Diencephalon (tissue), 1 donor: Measurements from ENCODE around the gene NELFE. TPM values are rescaled to one million over a fixed set of nuclear protein-coding genes. Genes with fewer than 3 reads are reported as not detected.

ENCODE experiments used
- small RNA-seq: library from RNA; depleted of rRNA; stranded (forward); fragments of <200 nt; gene quantifications from one replicate; pipeline ENCODE3, GENCODE V24; 2014
- total RNA-seq: library from RNA; depleted of rRNA; stranded (reverse); fragments of >200 nt; gene quantifications from one replicate; pipeline ENCODE4 v1.2.3, GENCODE V29; 2014

The NELFE gene, protein sequence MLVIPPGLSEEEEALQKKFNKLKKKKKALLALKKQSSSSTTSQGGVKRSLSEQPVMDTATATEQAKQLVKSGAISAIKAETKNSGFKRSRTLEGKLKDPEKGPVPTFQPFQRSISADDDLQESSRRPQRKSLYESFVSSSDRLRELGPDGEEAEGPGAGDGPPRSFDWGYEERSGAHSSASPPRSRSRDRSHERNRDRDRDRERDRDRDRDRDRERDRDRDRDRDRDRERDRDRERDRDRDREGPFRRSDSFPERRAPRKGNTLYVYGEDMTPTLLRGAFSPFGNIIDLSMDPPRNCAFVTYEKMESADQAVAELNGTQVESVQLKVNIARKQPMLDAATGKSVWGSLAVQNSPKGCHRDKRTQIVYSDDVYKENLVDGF
- total RNA-seq: 47.5 TPM

DNA sequence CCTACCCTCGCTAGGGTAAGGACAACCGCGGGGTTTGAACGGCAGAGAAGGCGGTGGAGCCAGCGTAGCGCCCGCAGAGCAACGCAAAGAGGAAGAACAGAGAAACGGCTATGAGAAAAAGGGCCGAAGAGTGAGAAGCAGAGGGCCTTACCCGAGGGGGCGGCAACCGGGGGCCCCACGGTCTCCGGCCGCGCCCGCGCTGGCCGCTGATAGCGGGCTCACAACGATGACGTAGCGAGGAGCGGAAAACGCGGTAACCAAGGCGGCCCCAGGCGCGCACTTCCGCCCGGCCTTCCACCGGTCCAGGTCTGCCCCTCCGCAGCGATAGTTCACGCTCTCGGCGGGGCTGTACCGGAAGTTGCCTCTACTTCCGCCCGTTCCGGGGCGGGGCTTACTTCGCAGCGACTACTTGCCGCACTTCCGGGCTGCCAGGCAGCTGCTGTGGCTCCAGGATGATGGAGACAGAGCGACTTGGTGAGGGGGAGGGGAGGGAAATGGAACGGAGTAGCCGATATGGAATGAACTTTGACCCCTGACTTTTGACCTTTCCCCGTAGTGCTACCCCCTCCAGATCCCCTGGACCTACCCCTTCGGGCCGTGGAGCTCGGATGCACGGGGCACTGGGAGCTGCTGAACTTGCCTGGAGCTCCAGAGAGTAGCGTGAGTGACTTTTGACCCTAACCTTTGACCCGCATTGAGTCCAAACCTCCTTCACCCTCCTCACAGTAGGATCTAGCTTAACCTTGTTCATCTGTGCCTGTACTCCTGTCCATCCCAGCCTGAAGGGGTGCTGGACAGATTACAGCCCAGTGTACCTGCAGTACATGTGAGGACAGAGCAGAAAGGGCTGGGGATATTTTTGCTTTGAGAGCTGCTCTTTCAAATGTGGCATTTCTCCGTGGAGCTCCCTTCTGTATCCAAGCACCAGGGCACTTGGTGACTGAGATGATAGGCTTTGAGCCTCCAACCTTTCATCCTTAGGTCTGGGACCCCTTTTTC, at the start of gene NELFE, which contains the start of gene SKIC2:
Gene NELFE, minus strand, starts transcription at position 231 of the 999 bp plus-strand sequence. CDS start 525 bp downstream, outside the sequence.
Gene SKIC2, plus strand, starts transcription at position 435 of the 999 bp plus-strand sequence. Its CDS starts 18 bp downstream, at position 453.

DNA sequence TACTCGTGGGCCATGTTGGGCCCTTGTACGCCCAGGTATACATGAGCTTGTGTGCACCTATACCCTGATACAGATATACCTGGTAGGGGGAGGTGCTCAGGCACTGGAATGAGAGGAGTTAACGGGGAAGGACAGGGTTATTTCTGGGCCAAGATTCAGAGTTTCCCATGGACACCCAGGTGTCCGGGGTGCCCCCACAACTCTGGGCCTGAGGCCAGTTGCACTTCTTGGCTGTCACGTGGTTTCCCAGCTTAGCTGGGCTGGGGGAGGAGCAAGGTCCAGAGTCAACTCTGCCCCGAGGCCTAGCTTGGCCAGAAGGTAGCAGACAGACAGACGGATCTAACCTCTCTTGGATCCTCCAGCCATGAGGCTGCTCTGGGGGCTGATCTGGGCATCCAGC, 23.0 kb upstream of the NELFE start, which contains the start of gene C4A:
Gene C4A, plus strand, starts transcription at position 314 of the 400 bp plus-strand sequence. Its CDS starts 51 bp downstream, at position 365.

DNA sequence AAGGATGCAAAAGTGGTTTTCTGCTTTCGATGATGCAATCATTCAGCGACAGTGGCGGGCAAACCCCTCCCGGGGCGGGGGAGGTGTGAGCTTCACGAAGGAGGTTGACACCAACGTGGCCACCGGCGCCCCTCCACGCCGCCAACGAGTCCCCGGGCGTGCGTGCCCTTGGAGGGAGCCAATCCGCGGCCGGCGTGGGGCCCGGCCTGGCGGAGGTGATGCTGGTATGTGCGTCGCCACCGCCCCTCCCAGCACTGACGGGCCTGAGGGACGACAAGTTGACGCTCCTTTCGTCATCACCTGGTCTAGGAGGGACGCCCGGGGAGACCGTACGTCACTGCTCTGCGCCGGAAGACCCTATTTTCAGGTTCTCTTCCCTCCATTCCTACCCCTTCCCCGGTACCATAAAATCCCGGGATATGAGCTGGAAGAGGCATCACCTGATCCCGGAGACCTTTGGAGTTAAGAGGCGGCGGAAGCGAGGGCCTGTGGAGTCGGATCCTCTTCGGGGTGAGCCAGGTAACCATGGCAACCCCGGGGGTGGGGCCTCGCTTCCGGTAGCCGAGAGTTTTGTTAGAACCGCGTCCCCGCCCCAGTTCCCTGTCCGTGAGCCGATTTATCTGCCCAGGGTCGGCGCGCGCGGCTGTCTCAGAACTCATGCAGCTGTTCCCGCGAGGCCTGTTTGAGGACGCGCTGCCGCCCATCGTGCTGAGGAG, 13.4 kb upstream of the NELFE start, which contains the start of gene DXO:
Gene DXO, minus strand, starts transcription at position 146 of the 716 bp plus-strand sequence. CDS start 463 bp downstream, outside the sequence.

DNA sequence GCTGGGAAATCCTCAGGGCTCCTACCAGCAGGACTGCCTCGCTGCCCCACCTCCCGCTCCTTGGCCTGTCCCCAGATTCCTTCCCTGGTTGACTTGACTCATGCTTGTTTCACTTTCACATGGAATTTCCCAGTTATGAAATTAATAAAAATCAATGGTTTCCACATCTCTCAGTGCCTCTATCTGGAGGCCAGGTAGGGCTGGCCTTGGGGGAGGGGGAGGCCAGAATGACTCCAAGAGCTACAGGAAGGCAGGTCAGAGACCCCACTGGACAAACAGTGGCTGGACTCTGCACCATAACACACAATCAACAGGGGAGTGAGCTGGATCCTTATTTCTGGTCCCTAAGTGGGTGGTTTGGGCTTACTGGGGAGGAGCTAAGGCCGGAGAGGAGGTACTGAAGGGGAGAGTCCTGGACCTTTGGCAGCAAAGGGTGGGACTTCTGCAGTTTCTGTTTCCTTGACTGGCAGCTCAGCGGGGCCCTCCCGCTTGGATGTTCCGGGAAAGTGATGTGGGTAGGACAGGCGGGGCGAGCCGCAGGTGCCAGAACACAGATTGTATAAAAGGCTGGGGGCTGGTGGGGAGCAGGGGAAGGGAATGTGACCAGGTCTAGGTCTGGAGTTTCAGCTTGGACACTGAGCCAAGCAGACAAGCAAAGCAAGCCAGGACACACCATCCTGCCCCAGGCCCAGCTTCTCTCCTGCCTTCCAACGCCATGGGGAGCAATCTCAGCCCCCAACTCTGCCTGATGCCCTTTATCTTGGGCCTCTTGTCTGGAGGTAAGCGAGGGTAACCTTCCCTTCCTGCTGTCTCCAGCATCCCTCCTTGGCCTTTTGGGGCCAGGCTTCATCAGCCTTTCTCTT, 13.0 kb downstream of the NELFE start, which contains the start of gene CFB:
Gene CFB, plus strand, starts transcription at position 589 of the 863 bp plus-strand sequence. Its CDS starts 127 bp downstream, at position 716.

DNA sequence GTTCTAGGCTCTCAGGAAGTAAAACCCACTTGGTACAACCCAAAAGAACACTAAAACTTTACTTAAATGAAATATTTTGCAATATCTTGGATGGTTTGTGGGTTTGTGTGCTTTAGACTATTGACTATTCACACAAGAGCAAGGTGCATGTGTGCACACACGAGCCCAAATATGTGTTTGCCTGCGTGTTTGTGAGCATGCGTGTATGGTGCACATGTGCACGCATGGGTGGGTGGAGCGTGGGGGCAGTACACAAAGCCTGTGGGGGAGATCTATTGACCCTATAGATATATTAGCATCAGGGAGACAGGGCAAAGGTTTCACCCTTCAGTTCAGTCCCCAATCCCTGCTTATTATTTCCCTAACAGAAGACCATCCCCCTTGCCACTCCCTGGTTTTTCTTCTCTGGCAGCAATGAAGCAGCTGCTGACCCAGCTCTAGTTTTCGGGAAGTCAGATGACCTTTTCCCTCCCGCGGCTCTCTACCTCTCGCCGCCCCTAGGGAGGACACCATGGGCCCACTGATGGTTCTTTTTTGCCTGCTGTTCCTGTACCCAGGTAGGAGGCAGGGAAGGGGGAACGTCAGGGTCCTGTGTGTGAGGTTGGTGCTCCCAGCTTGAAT, 31.4 kb downstream of the NELFE start, which contains the start of gene C2:
Gene C2, plus strand, starts transcription at position 476 of the 621 bp plus-strand sequence. Its CDS starts 36 bp downstream, at position 512.

Small RNAs within 50 kb of the gene (small RNA-seq; reads per million reads assigned to genes)
- gene AL645922.1: not detected

Other genes starting within 250 kb of the NELFE start
- gene LY6G6D, start 243.6 kb downstream of the NELFE start, total RNA-seq: not detected
- gene LY6G6C, start 237.2 kb downstream of the NELFE start, total RNA-seq: not detected
- not detected for gene MPIG6B, start 235.6 kb downstream of the NELFE start, total RNA-seq
- 86.3 TPM for gene DDAH2, start 229.7 kb downstream of the NELFE start, total RNA-seq
- gene CLIC1, start 222.4 kb downstream of the NELFE start, total RNA-seq: 44.1 TPM
- 8.8 TPM for gene MSH5, start 219.0 kb downstream of the NELFE start, total RNA-seq
- gene SAPCD1, start 196.3 kb downstream of the NELFE start, total RNA-seq: 2.1 TPM
- gene VWA7, start 181.6 kb downstream of the NELFE start, total RNA-seq: 0.69 TPM
- 36.0 TPM for gene VARS1, start 163.2 kb downstream of the NELFE start, total RNA-seq
- gene LSM2, start 152.0 kb downstream of the NELFE start, total RNA-seq: 23.3 TPM
- gene HSPA1L, start 143.7 kb downstream of the NELFE start, total RNA-seq: 8.1 TPM
- 190 TPM for gene HSPA1A, start 143.4 kb downstream of the NELFE start, total RNA-seq
- 176 TPM for gene HSPA1B, start 131.2 kb downstream of the NELFE start, total RNA-seq
- gene NEU1, start 96.2 kb downstream of the NELFE start, total RNA-seq: 18.2 TPM
- not detected for gene SLC44A4, start 80.0 kb downstream of the NELFE start, total RNA-seq
- gene EHMT2, start 61.3 kb downstream of the NELFE start, total RNA-seq: 78.0 TPM
- gene ZBTB12, start 56.9 kb downstream of the NELFE start, total RNA-seq: 19.4 TPM
- gene C2, start 31.3 kb downstream of the NELFE start, total RNA-seq: 5.3 TPM
- gene CFB, start 12.9 kb downstream of the NELFE start, total RNA-seq: 3.2 TPM
- 33.0 TPM for gene SKIC2, start 204 bp upstream of the NELFE start, total RNA-seq
- 8.5 TPM for gene DXO, start 13.2 kb upstream of the NELFE start, total RNA-seq
- 45.9 TPM for gene C4A, start 23.1 kb upstream of the NELFE start, total RNA-seq
- gene C4B, start 55.8 kb upstream of the NELFE start, total RNA-seq: 47.7 TPM
- gene CYP21A2, start 79.4 kb upstream of the NELFE start, total RNA-seq: 0.23 TPM
- gene TNXB, start 150.4 kb upstream of the NELFE start, total RNA-seq: 6.0 TPM
- 19.8 TPM for gene ATF6B, start 169.3 kb upstream of the NELFE start, total RNA-seq
- 5.8 TPM for gene FKBPL, start 171.3 kb upstream of the NELFE start, total RNA-seq
- gene PRRT1, start 193.0 kb upstream of the NELFE start, total RNA-seq: 0.69 TPM
- gene PPT2, start 195.2 kb upstream of the NELFE start, total RNA-seq: 15.0 TPM
- gene EGFL8, start 205.6 kb upstream of the NELFE start, total RNA-seq: 7.8 TPM
- 28.1 TPM for gene AGPAT1, start 217.1 kb upstream of the NELFE start, total RNA-seq
- 62.1 TPM for gene RNF5, start 219.4 kb upstream of the NELFE start, total RNA-seq
- 0.92 TPM for gene AGER, start 225.3 kb upstream of the NELFE start, total RNA-seq
- 29.5 TPM for gene PBX2, start 231.2 kb upstream of the NELFE start, total RNA-seq
- 1.4 TPM for gene GPSM3, start 233.7 kb upstream of the NELFE start, total RNA-seq